Activated CD8-positive, alpha-beta T cell treated with anti-CD3 and anti-CD28 coated beads, Interleukin-2, amount 10 ng/mL, durations not matched to agents 7 days and 5 days (primary cell): ENCODE measurements around the gene CPT1A. TPM values are rescaled to one million over a fixed set of nuclear protein-coding genes. Genes with fewer than 3 reads are reported as not detected.

ENCODE experiments used
- ATAC-seq: fragments of 150-1000 bp; cut with Tn5 transposase; one replicate; pipeline ENCODE4 v1.10.0; 2021; ENCODE audit warnings: moderate library complexity
- CTCF ChIA-PET: fragments of 350-600 bp; sonication (Branson Sonifier 250); formaldehyde crosslinking; loops from one replicate; lab custom pipeline; 2021; ENCODE audit warnings: antibody characterized with exemption; lab: Charles Lee
- POLR2A ChIA-PET: fragments of 350-600 bp; sonication (Branson Sonifier 250); formaldehyde crosslinking; loops from one replicate; lab custom pipeline; 2021; ENCODE audit warnings: antibody characterized with exemption; lab: Charles Lee
- DNase-seq: peaks from one replicate; pipeline ENCODE4 v3.0.0-alpha.2; 2020
- H3K27ac Mint-ChIP-seq: one replicate; pipeline ENCODE4 v1.8.0; 2021; ENCODE audit warnings: mild to moderate bottlenecking, mixed read lengths
- H3K27me3 Mint-ChIP-seq: one replicate; pipeline ENCODE4 v1.8.0; 2021; ENCODE audit warnings: low read depth, mixed read lengths
- H3K36me3 Mint-ChIP-seq: one replicate; pipeline ENCODE4 v1.8.0; 2021; ENCODE audit warnings: low read depth, mixed read lengths
- H3K4me1 Mint-ChIP-seq: one replicate; pipeline ENCODE4 v1.8.0; 2021; ENCODE audit warnings: low read depth, mixed read lengths
- H3K4me3 Mint-ChIP-seq: one replicate; pipeline ENCODE4 v1.8.0; 2021; ENCODE audit warnings: mild to moderate bottlenecking, mixed read lengths
- H3K9me3 Mint-ChIP-seq: one replicate; pipeline ENCODE4 v1.8.0; 2022; ENCODE audit warnings: mixed read lengths; ENCODE audit not compliant: insufficient read depth
- total RNA-seq, 2 experiments: library from RNA; stranded (reverse); gene quantifications; one replicate each; pipeline ENCODE4 v1.2.3, GENCODE V29; 2021

The CPT1A gene
- total RNA-seq, 2 experiments from 2014 or later, result 63.2 to 69.1 TPM

- ATAC-seq (no peak), DNase-seq (no peak)
- CTCF ChIA-PET, result no interaction called here
- no peak overlapping the region for H3K4me3 Mint-ChIP-seq
- H3K36me3 Mint-ChIP-seq, result peaks cover 40% of the 10 kb centered on the region
- H3K27ac Mint-ChIP-seq, result no peak overlapping the region
- no peaks in the 10 kb centered on the region for H3K27me3 Mint-ChIP-seq
- no peaks in the 10 kb centered on the region for H3K9me3 Mint-ChIP-seq
- no peaks in the 10 kb centered on the region for H3K4me1 Mint-ChIP-seq
- POLR2A ChIA-PET, result no interaction called here
Measured at GRCh38 chr11:68782711-68783110, 59.0 kb downstream of the CPT1A start.

- ChIA-PET POLR2A (no interaction called here), CTCF (no interaction called here)
- H3K4me1 Mint-ChIP-seq, result no peaks in the 10 kb centered on the region
- DNase-seq (no peak), ATAC-seq (no peak)
- peaks cover 44% of the 10 kb centered on the region for H3K36me3 Mint-ChIP-seq
- no peaks in the 10 kb centered on the region for H3K27me3 Mint-ChIP-seq
- no peaks in the 10 kb centered on the region for H3K9me3 Mint-ChIP-seq
- H3K4me3 Mint-ChIP-seq, result no peak overlapping the region
- no peak overlapping the region for H3K27ac Mint-ChIP-seq
Measured at GRCh38 chr11:68780829-68781228, 60.9 kb downstream of the CPT1A start.

- ATAC-seq (no peak), DNase-seq (no peak)
- CTCF ChIA-PET, result no interaction called here
- Mint-ChIP-seq H3K4me1 (no peaks in the 10 kb centered on the region), H3K27me3 (no peaks in the 10 kb centered on the region), H3K36me3 (peaks cover 55% of the 10 kb centered on the region), H3K27ac (no peak overlapping the region), H3K9me3 (no peaks in the 10 kb centered on the region), H3K4me3 (no peak overlapping the region)
- POLR2A ChIA-PET, result no interaction called here
Measured at GRCh38 chr11:68778205-68778604, 63.5 kb downstream of the CPT1A start.

GRCh38 chr11:68776442-68777235, 65.1 kb downstream of the CPT1A start:
- Mint-ChIP-seq H3K36me3 (peaks cover 58% of the 10 kb centered on the region), H3K9me3 (no peaks in the 10 kb centered on the region), H3K4me1 (no peaks in the 10 kb centered on the region), H3K27me3 (no peaks in the 10 kb centered on the region), H3K27ac (no peak overlapping the region), H3K4me3 (no peak overlapping the region)
- ChIA-PET POLR2A (no interaction called here), CTCF (no interaction called here)
- no peak for DNase-seq
- no peak for ATAC-seq

GRCh38 chr11:68775951-68776388, 65.7 kb downstream of the CPT1A start:
- ATAC-seq, result no peak
- H3K36me3 Mint-ChIP-seq, result peaks cover 59% of the 10 kb centered on the region
- CTCF ChIA-PET, result no interaction called here
- POLR2A ChIA-PET, result no interaction called here
- no peaks in the 10 kb centered on the region for H3K27me3 Mint-ChIP-seq
- no peaks in the 10 kb centered on the region for H3K9me3 Mint-ChIP-seq
- DNase-seq, result no peak
- no peak overlapping the region for H3K4me3 Mint-ChIP-seq
- no peaks in the 10 kb centered on the region for H3K4me1 Mint-ChIP-seq
- H3K27ac Mint-ChIP-seq, result no peak overlapping the region

GRCh38 chr11:68774194-68774585, 67.5 kb downstream of the CPT1A start:
- DNase-seq (no peak), ATAC-seq (no peak)
- H3K9me3 Mint-ChIP-seq, result no peaks in the 10 kb centered on the region
- H3K36me3 Mint-ChIP-seq, result peaks cover 56% of the 10 kb centered on the region
- POLR2A ChIA-PET, result no interaction called here
- no peaks in the 10 kb centered on the region for H3K4me1 Mint-ChIP-seq
- H3K27ac Mint-ChIP-seq, result no peak overlapping the region
- H3K4me3 Mint-ChIP-seq, result no peak overlapping the region
- CTCF ChIA-PET, result no interaction called here
- no peaks in the 10 kb centered on the region for H3K27me3 Mint-ChIP-seq

GRCh38 chr11:68773521-68774193, 68.1 kb downstream of the CPT1A start:
- ChIA-PET CTCF (no interaction called here), POLR2A (no interaction called here)
- Mint-ChIP-seq H3K4me1 (no peaks in the 10 kb centered on the region), H3K36me3 (peaks cover 55% of the 10 kb centered on the region), H3K27ac (no peak overlapping the region), H3K4me3 (no peak overlapping the region), H3K27me3 (no peaks in the 10 kb centered on the region), H3K9me3 (no peaks in the 10 kb centered on the region)
- ATAC-seq (no peak), DNase-seq (no peak)

- no peak overlapping the region for H3K4me3 Mint-ChIP-seq
- no peak overlapping the region for H3K27ac Mint-ChIP-seq
- ATAC-seq (no peak), DNase-seq (no peak)
- H3K36me3 Mint-ChIP-seq, result peaks cover 52% of the 10 kb centered on the region
- ChIA-PET CTCF (no interaction called here), POLR2A (no interaction called here)
- no peaks in the 10 kb centered on the region for H3K9me3 Mint-ChIP-seq
- no peaks in the 10 kb centered on the region for H3K4me1 Mint-ChIP-seq
- no peaks in the 10 kb centered on the region for H3K27me3 Mint-ChIP-seq
Measured at GRCh38 chr11:68772936-68773335, 68.8 kb downstream of the CPT1A start.

GRCh38 chr11:68770781-68771180, 70.9 kb downstream of the CPT1A start:
- no peaks in the 10 kb centered on the region for H3K27me3 Mint-ChIP-seq
- H3K9me3 Mint-ChIP-seq, result no peaks in the 10 kb centered on the region
- ATAC-seq (no peak), DNase-seq (no peak)
- H3K36me3 Mint-ChIP-seq, result peaks cover 47% of the 10 kb centered on the region
- CTCF ChIA-PET, result no interaction called here
- H3K4me1 Mint-ChIP-seq, result no peaks in the 10 kb centered on the region
- POLR2A ChIA-PET, result no interaction called here
- no peak overlapping the region for H3K27ac Mint-ChIP-seq
- H3K4me3 Mint-ChIP-seq, result no peak overlapping the region

GRCh38 chr11:68767672-68768071, 74.0 kb downstream of the CPT1A start:
- ATAC-seq, result no peak
- CTCF ChIA-PET, result no interaction called here
- POLR2A ChIA-PET, result no interaction called here
- no peak overlapping the region for H3K27ac Mint-ChIP-seq
- no peak overlapping the region for H3K4me3 Mint-ChIP-seq
- H3K36me3 Mint-ChIP-seq, result peaks cover 31% of the 10 kb centered on the region
- no peak for DNase-seq
- no peaks in the 10 kb centered on the region for H3K9me3 Mint-ChIP-seq
- peaks cover 6% of the 10 kb centered on the region for H3K4me1 Mint-ChIP-seq
- no peaks in the 10 kb centered on the region for H3K27me3 Mint-ChIP-seq

- ChIA-PET CTCF (no interaction called here), POLR2A (no interaction called here)
- ATAC-seq (no peak), DNase-seq (no peak)
- Mint-ChIP-seq H3K27me3 (no peaks in the 10 kb centered on the region), H3K4me1 (peaks cover 6% of the 10 kb centered on the region), H3K36me3 (peaks cover 36% of the 10 kb centered on the region), H3K4me3 (no peak overlapping the region), H3K9me3 (no peaks in the 10 kb centered on the region), H3K27ac (no peak overlapping the region)
Measured at GRCh38 chr11:68766786-68767185, 74.9 kb downstream of the CPT1A start.

- Mint-ChIP-seq H3K9me3 (no peaks in the 10 kb centered on the region), H3K4me1 (peaks cover 6% of the 10 kb centered on the region), H3K4me3 (no peak overlapping the region), H3K27me3 (no peaks in the 10 kb centered on the region), H3K27ac (no peak overlapping the region), H3K36me3 (peaks cover 25% of the 10 kb centered on the region)
- POLR2A ChIA-PET, result no interaction called here
- ATAC-seq, result no peak
- DNase-seq, result no peak
- CTCF ChIA-PET, result no interaction called here
Measured at GRCh38 chr11:68764746-68765145, 77.0 kb downstream of the CPT1A start.
